GM18870 (cell line): ENCODE measurements around the gene HNRNPH1.
"Not testable (repeated sequence)": the region's sequence is repeated elsewhere in the genome, so short reads cannot be mapped to it uniquely, and the experiment has no call there.

Experiments
- ATAC-seq: cut with Tn5 transposase; IDR thresholded peaks from one replicate; pipeline ENCODE4 v1.9.1; 2021; ENCODE audit warnings: moderate library complexity; ENCODE audit not compliant: unreplicated experiment

The HNRNPH1 gene

GRCh38 chr5:179623003-179623905 is at the start of gene HNRNPH1:
Gene HNRNPH1, minus strand, starts transcription at chr5:179623671. Its CDS starts 538 bp downstream, at chr5:179623133.
- peak; percentile 68 for ATAC-seq

GRCh38 chr5:179668391-179668790 is 44.9 kb upstream of the HNRNPH1 start:
- no peak for ATAC-seq

- ATAC-seq: not testable (repeated sequence)
Measured at GRCh38 chr5:179661647-179662046, 38.2 kb upstream of the HNRNPH1 start.

- ATAC-seq: peak; percentile 31
Measured at GRCh38 chr5:179658179-179658856, 34.8 kb upstream of the HNRNPH1 start.

- ATAC-seq: peak; percentile 74
Measured at GRCh38 chr5:179657302-179658178, 34.1 kb upstream of the HNRNPH1 start.

GRCh38 chr5:179653135-179653534 is 29.7 kb upstream of the HNRNPH1 start:
- ATAC-seq: not testable (repeated sequence)

- ATAC-seq: not testable (repeated sequence)
Measured at GRCh38 chr5:179650245-179650644, 26.8 kb upstream of the HNRNPH1 start.

GRCh38 chr5:179649166-179649703 is 25.8 kb upstream of the HNRNPH1 start:
- not testable (repeated sequence) for ATAC-seq

- no peak for ATAC-seq
Measured at GRCh38 chr5:179648410-179648809, 24.9 kb upstream of the HNRNPH1 start.

- not testable (repeated sequence) for ATAC-seq
Measured at GRCh38 chr5:179644766-179645165, 21.3 kb upstream of the HNRNPH1 start.

- ATAC-seq: not testable (repeated sequence)
Measured at GRCh38 chr5:179643141-179643920, 19.9 kb upstream of the HNRNPH1 start.

- not testable (repeated sequence) for ATAC-seq
Measured at GRCh38 chr5:179642626-179643025, 19.2 kb upstream of the HNRNPH1 start.

GRCh38 chr5:179641745-179642144 is 18.3 kb upstream of the HNRNPH1 start:
- ATAC-seq: not testable (repeated sequence)

GRCh38 chr5:179639296-179639695 is 15.8 kb upstream of the HNRNPH1 start:
- ATAC-seq: not testable (repeated sequence)

- peak; percentile 77 for ATAC-seq
Measured at GRCh38 chr5:179634370-179635172, 11.1 kb upstream of the HNRNPH1 start.

GRCh38 chr5:179633501-179634369 is 10.3 kb upstream of the HNRNPH1 start:
- ATAC-seq: not testable (repeated sequence)

GRCh38 chr5:179624841-179625271 is 1.4 kb upstream of the HNRNPH1 start:
- ATAC-seq: no peak
